Effector CD8-positive, alpha-beta T cell (primary cell): Measurements from ENCODE around the gene TMEM147.
A peak's percentile ranks its signal among the peaks of the same experiment; 100 is the strongest.

ENCODE experiments used
- DNase-seq: peaks from one replicate; lab custom pipeline; 2025; lab: John Stamatoyannopoulos, UW

Gene TMEM147

DNA sequence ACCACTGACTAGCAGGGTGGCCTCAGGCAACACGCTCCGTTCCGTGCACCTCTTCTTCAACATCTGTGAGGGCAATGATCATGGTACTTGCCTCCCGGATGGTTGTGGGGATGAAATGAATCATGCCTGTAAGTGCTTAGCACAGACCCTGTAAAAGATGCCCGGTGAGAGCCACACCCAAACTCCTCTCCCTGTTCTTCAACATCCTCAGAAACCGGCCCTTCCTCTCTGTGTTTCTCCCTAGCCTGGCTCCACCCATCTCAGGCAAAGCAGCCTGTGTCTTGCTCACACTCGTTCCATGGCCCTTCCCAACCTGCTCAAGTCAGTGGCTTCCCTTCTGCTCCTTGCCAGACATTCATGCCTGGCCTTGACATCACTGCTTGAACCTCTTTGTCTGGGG lies 26.1 kb upstream of the TMEM147 start:
- DNase-seq = no peak

DNA sequence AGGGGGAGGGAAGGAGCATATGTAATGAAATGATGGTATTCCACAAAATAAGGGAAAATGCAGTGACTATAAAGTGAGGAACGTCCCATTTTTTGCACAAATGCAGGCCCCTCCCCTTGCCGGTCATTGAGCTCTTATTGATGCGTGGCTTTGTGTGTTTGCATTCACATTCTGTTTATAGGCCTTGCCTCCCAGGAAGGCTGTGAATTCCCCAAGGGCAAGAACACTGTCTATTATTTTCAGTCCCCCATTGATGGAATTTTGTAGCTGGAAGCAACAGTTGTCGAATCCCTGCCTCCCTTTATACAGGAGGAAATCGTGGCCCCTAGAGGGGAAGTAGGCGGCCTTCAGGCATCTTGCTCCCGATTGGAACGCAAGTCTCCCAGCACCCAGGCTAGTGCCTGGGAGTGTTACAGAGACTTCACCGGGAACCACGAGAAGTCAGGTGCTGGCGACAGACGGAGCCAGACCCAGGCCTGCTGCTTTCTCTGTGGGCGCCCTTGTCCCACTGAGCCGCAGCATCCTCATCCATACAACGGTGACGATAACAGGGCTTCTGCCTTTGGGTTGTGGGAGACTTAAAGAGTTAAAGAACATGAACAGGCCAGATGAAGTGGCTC lies 24.2 kb upstream of the TMEM147 start:
- no peak for DNase-seq

DNA sequence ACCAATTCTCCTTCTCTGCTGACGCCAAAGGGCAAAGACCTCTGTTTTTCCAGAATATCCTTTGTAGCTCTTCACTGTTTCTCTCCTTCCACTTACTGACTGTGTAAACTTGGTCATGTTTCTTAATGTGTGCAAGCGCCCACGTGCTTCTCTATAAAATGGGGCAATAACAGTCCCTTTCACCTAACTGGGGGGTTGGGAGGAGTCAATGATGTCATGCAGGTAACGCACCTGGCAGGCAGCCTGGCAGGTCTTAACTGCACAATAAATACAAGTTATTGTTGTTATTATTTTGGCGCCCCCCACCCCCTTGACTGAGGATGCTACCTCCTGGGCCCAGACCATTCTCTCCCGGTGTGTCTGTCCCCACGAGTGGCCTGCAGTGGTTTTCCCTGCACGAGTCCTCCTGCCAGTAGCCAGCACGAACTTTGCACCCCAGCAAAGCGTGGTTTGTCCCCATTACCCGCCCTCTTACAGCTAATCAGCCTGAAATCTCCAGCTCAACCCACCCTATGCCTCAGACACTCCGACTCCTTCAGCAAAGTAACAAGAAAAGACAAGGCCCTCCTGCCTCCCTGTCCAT lies 22.6 kb upstream of the TMEM147 start:
- no peak for DNase-seq

DNA sequence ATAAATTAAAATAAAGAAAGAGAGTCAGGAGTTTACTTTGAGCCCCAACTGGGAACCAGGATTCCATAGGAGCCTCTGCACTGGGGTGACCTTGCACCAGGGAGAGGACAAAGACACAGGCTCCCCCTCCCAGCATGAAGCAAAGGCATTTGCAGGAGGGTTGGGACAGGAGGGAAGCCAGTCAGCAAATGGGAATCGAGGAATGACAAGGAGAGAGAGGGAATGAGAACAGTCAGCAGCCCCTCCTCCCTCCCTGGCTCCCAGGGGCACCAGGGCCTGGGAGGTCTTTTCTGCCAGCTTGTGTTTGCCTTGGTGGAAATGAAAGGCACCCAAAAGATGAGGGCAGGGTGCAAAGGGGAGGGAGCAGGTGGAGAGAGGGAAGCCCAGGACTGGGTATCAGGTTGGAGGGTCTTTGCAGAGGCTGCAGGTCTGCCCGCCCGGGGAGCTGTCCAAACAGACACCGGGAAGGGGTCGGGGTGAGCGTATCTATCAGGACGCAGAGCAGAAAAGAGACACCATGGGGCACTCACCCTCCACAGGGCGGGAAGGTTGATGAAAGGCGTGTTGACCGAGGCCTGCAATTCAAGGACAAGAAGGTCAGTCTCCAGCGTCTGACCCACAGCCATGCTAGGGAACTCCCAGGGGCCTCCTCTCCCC lies 21.1 kb upstream of the TMEM147 start:
- DNase-seq = no peak

DNA sequence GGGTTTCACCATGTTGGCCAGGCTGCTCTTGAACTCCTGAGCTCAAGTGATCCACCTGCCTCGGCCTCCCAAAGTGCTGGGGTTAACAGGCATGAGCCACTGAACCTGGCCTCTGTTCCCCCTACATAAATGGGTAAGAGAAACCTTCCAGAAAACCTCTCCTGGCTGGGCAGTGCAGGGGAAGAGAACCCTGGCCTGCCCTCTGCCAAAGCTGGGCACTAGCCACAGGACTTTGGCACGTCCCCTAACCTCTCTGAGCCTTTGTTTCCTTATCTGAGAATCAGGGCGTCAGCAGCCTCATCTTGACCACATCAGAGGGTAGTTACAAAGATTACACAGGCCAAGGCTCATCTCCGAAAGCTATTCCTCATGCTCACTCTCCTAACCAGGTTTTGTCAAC lies 19.6 kb upstream of the TMEM147 start:
- no peak for DNase-seq

DNA sequence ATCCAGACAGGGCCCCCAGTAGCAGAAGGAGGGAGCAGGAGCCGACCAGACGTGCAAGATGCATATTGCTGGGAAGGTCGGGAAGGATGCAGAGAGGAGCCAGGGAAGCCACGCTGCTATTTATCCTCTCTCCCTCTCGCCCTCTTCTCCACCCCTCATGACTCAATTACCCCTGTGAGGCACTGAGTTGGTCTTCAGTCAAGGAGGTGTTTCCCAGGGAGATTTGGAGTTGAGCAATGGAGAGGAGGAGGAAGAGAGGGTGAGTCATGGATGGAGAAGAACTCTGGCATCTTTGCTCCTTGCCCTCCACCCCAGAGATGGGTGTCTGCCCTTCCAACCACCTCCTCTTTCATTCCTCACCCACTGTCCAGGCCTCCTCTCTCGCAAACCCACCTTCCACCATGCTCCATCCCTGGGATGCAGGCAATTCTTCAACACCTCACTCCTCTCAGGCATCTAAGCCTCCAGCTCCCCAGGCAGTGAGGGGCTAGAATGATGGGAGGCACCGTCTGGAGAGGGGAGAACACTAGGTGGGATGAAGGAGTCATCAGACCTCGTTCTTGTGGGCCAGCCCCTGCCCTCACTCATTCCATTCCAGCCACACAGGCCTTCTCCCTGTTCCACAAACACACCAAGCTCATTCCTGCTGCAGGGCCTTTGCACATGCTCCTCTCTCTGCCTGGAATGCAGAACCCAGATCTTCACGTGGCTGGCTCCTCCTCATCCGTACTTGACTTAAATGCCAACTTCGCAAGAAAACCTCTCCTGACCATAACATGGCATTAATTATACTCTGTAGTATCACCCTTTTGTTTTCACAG lies 17.0 kb upstream of the TMEM147 start, which contains the start of gene SBSN:
TSS of gene SBSN (minus strand) at position 94 of the 821 bp plus-strand sequence. CDS start at position 64, 30 bp downstream.
- DNase-seq = no peak

DNA sequence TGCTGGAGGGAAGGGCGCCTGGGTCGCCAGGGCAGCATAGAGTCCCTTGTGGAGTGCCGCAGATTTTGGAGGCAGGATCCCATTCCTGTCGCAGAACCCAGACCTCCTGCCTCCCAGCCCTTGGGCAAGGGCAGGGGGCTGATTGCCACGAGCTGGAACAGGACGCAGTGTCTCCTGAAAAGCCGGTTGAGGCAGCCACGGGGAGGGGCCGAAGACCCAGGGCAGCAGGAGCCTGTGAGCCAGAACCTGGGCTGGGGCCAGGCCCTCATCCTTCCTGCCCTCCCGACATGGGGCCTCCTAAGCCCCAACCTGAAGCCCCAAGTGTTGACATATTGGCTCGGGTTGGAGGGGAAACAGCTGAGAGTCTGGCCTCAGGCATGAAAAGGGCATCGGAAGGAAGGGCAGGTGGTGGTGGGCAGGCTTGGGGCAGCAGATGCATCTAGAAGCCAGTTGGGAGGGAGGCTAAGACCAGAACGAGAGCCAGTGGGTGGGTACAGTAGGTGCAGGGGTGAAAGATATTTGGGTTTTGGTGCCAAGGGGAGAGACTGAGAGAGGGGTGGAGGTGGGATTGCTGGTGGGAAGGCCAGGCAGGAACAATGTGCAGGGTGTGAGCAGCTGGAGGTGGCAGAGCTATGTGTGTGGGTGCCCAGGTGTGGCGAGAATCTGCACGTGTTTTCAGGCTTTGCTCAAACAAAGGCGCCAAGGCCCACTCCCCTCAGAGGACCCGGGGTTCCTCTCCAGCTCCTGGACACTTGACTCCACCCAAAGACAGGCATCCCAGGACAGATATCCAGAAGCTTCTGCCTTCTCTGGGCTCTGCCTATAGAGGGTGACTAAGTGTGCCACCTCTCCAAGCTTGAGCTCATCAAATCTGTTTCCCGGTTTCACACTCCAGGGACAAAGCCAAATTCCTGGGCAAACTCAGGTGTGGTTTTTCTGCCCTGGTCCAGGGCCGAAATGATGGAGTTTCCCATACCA lies 15.9 kb upstream of the TMEM147 start:
- DNase-seq = no peak

DNA sequence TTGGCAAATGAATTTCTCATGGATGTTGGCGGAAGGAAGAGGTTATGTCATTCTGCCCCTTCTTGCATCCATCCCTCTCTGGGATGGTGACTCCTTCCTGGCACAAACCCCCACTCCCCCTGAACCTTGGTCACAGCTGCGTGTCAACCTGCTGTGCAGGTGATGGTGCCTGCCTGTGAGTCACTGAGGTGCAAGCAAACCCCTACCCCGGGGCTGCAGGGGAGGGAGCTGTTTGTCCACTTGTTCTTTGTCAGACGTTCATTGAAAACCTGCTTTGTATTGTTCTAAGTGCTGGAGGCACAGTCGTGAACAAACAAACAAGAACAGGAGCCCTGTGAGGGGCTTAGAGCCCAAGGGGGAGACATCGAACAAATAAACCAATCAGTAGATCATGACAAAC lies 14.1 kb upstream of the TMEM147 start:
- DNase-seq = no peak

DNA sequence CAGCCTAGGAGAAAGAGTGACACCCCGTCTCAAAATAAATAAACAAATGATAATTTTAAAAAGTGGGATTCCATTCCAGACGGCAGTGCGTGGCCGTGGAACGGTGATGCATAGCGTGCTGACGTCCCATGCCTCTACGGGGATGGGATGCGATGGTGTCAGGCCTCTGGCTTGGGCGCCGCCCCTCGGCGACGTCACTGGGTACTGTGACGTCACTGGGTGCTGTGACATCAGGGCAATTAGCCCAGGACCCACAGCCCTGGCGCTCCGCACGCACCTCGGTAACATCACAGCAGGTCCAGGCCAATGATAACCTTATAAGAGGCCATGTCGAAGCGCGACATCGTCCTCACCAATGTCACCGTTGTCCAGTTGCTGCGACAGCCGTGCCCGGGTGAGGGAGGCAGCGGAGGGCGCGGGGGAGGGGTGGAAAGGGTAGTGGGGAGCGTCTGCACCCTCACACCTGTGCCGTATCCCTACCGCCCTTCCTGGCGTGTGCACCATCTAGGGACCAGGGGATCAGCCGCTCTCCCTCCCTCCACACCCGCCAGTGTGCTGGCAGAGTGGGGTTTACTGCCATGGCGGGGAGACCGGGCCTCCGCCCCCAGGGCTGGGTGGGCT lies 12.1 kb upstream of the TMEM147 start, which contains the start of gene GAPDHS:
TSS of gene GAPDHS (plus strand) at position 256 of the 621 bp plus-strand sequence. CDS start at position 328, 72 bp downstream.
- DNase-seq = no peak

DNA sequence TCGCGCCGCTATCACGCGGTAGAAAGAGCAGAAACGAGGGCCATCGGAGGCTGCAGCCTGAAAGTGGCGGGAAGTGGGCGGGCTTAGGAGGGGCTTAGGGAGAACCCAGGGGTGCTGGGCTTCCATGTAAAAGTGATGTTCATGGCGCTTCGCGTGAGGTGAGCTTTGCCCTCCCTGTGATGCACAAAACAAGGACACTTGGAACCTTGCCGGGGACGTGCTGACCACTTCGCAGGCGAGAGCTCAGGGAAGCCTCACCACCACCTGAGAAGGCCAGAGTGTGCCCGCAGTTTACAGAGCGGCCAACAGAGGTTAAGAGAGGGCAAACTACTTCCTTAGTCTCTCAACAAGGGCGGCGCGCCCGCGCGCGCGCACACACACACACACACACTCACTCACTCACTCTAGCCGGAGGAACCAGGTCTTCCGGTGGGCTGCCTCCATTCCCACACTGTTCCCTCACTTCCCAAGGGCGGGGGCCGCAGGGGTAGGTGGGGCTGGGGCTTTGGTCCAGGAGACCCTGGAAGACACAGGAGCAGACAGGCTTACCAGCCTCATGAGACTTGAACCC lies 11.5 kb upstream of the TMEM147 start:
- DNase-seq = peak; percentile 10

DNA sequence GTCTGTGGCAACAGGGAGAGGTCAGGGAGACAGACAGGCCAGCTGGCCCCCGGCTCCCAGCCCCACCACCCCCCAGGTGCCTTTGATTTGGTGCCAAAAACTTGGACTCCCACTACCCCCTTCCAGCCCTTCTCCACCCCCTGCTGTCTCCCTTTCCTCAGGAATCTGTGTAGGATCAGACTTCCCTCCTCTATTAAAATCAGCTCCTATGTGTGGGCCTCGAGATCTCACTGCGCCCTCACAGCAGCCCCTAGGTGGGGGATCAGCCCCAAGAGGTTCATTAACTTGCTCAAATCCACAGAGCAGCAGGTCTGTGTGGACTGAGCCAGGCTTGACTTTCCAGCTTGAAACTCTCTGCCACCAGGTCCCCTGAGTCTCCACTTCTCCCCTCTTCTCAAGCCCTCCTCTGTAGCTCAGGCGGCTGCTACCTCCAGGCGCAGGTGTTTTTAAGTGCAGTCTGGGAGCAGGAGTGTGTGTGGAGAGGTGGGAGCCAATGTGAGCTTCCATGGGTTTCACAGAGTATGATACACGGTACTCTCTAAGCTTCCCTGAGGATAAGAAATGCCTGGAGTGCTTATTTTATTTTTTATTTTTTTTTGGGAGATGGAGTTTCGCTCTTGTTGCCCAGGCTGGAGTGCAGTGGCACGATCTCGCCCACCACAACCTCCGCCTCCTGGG lies 10.5 kb upstream of the TMEM147 start:
- DNase-seq = no peak

DNA sequence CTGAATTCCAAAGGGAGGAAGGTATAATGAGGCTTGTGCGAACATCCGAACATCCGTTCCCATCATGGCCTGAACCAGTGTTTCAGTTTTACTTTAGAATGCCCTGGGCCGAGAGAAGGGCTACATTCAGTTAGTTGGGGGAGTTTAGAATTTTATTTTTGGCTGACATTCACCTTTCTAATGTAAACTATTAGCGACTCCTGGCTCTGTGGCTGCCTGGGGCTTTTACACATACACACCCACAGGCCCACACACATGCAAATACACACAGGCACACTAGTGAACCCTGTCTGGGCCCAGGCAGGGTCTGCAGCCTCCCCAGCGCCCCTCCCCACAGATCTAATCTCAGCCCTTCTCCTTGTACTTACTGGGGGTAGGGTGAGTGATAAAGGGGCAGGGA lies 6.1 kb upstream of the TMEM147 start:
- DNase-seq = no peak

DNA sequence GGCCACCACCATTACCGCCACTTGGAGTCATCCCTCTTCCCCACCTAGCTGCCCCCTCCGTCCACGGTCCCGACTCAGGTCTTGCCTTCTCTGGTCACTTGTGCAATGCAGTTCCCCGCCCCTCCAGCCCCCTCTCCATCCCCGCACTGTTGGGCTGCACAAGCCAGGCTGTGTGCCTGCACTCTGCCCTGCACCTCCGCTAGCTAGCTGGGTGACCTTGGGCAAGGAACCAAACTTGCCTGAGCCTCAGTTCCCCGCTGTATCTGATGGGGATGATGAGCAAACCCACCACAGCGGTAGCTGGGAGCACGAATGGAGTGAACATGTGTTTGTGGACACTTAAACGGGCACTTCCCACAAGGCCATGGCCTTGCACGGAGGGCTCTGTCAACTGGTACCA lies 5.6 kb upstream of the TMEM147 start:
- no peak for DNase-seq

DNA sequence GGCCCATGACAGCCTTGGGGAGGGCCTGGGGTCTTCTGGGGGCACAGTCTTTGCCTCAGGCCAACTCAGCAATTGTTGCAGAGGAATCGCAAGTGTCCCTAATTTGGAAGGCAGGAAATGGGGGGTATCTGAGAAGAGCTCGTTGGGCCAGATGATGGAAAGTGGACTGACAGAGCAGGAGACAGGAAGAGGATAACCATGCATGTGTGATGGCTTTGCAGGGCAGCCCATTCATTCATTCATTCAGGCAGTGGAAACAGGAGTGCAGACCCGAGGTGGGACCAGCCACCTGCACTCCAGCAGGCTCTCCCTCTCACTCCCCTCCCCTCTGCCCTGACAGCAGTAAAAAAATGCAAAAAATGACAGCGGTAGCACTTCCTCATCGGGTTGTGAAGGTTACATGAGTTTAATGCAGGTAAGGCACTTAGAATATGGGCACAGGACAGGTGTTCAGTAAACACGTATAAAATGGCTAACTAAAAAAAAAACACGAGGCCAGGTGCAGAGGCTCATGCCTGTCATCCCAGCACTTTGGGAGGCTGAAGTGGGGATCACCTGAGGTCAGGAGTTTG lies 5.0 kb upstream of the TMEM147 start:
- no peak for DNase-seq

DNA sequence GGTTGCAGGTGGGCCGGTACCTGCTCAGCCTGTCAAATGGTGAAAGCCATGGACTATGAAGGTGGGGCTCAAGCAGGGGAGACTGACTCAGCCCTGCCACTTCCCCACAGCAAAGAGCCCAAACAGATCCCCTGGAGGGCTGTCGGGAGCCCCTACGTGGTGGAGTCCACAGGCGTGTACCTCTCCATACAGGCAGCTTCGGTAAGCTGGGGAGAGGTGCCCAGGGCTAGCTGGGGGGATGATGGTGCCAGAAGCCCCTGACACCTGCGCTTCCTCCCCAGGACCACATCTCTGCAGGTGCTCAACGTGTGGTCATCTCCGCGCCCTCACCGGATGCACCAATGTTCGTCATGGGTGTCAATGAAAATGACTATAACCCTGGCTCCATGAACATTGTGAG lies 3.2 kb upstream of the TMEM147 start:
- no peak for DNase-seq

DNA sequence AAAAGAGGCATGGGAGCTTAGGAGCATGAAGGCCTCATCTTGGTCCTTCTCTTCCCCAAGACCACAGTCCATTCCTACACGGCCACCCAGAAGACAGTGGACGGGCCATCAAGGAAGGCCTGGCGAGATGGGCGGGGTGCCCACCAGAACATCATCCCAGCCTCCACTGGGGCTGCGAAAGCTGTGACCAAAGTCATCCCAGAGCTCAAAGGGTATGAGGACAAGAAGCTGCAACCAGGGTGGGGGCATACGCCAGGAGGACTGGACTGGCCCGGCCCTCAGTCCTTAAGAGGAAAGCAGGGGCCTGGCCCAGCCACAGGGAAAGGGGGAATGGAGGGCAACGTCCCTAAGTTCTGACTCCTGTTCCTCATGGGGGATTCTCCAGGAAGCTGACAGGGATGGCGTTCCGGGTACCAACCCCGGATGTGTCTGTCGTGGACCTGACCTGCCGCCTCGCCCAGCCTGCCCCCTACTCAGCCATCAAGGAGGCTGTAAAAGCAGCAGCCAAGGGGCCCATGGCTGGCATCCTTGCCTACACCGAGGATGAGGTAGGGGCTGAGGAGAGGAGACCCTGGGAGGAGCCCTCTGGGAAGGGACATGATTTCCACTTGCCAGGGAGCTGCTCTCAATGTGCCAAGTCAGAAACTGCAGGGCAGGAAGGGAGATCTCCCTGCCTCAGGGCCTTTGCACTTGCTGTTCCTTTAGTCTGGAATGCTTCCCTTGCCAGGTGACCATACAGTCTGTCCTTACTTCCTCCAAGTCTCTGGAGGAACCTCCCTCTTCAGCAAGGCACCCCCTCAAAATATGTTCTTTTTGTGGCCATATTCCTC lies 1.9 kb upstream of the TMEM147 start:
- no peak for DNase-seq

DNA sequence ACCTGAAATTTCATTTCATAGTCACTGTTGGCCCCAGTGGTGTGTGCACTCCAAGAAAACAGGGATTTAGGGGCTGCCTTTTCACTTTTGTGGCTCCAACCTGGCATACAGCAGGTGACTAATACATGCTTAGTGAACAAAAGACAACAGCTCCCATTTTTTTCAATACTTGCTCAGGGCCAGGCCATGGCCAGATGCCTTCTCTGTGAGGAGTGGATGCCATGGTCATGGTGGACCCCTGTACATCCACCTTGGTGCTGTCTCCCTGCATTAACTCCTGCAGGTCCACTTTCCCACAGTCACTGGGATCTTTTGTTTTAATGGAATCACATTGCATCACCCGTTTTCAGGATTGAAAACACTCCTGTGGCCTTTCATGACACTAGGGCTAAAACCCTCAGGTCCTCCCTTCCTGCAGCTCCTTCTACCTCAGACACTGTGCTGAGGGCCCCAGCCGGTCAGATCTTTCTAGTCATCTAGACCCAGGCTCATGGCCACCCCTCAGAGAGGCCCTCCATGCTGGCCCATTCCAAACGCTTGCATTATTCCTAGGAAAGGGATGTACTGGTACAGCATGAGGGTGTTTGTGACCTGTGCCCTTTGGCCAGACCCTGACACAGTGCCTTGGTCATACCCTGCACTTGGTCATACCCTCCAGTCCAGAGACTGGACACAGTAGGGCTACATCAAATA lies 1.2 kb upstream of the TMEM147 start:
- no peak for DNase-seq

DNA sequence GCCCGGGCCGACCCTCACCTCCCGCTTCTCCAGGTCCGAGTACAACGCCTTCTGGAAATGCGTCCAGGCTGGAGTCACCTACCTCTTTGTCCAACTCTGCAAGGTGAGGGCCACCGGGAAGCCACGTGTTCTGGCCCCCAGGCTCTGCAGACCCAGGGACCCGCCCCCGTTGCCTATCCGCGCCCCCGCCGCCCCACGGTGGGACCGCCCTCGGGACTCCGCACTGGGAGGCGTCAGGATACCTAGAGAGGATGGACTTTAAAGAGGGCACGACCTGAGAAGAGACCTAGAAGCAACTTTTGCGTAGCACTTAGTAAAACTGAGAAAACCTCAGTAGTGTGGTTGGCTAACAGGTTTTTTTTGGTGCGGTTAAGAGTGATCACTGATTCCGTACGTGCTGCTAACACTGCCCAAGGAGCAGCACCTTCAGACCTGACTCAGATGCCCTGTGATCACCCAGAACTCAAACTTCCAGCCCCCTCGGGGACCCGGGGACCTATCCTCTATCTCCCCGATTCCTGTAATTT lies 492 bp downstream of the TMEM147 start:
- DNase-seq = peak; percentile 39
